Peyer's patch (tissue), 4 donors: Measurements from ENCODE around the gene POFUT2.

ENCODE experiments used
- POLR2A ChIP-seq, 2 donors: fragments of 450-650 bp; IDR thresholded peaks; one replicate each; pipeline ENCODE4 v1.5.1; 2017; ENCODE audit warnings: antibody characterized with exemption in 2 of 2, mild to moderate bottlenecking in 2 of 2, moderate library complexity in 2 of 2
- TF ChIP-seq, protein P1 (sequence below), 6 experiments: fragments of 450-650 bp in 4 of 6; fragments of 200-600 bp in 2 of 6; sonication (generic) in 1 of 6; IDR thresholded peaks; one replicate each; pipeline ENCODE4 v1.5.1; 2017 to 2019; ENCODE audit warnings: antibody characterized with exemption in 6 of 6, mild to moderate bottlenecking in 3 of 6, moderate library complexity in 1 of 6

DNA sequence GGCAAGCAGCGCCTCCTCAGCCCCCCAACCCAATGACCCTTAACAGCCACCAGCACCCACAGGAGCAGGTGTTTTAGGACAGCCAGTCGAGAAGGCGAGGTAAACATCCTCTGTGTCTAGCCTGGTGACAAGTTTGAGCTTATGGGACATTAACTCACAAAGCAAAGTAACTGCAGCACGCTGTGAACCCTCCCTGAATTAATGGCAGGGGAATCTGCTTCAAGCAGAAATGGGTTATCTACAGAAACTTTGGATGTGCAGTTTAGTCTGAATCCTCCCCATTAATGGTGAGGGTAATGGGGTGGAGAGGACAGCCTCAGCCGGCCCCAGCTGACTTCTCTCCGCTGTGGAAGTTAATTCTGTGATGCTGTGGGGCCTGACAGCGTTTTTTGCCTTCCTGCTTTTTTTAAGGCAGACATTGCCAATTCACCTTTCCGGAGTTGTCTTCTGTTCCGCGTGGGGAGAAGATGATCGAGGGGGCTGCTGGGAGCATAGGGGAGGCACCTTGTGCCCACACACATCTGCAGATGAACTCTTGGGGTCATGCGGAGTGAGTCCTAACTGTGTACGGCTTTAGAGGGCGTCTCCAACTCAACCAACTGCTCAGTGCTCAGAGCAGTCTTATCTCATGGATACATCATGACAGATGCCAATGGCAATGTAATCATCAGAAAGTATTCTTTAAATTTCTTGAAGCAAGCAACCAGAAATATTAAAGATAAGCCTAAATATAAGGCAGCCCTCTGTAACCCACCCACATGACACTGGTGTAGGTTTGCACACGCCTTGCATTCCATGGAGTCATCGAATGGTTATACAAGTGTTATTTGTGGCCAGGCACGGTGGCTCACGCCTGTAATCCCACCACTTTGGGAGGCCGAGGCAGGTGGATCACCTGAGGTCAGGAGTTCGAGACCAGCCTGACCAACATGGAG lies 41.0 kb downstream of the POFUT2 start:
- TF ChIP-seq, protein P1, sequence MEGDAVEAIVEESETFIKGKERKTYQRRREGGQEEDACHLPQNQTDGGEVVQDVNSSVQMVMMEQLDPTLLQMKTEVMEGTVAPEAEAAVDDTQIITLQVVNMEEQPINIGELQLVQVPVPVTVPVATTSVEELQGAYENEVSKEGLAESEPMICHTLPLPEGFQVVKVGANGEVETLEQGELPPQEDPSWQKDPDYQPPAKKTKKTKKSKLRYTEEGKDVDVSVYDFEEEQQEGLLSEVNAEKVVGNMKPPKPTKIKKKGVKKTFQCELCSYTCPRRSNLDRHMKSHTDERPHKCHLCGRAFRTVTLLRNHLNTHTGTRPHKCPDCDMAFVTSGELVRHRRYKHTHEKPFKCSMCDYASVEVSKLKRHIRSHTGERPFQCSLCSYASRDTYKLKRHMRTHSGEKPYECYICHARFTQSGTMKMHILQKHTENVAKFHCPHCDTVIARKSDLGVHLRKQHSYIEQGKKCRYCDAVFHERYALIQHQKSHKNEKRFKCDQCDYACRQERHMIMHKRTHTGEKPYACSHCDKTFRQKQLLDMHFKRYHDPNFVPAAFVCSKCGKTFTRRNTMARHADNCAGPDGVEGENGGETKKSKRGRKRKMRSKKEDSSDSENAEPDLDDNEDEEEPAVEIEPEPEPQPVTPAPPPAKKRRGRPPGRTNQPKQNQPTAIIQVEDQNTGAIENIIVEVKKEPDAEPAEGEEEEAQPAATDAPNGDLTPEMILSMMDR (IDR thresholded peaks at IDR 0.05), result no peak
- TF ChIP-seq POLR2A (IDR thresholded peaks at IDR 0.05), result no peak
